Right ventricle myocardium inferior (tissue), 1 donor: ENCODE data around the gene GUCY1B1. TPM values are rescaled to one million over a fixed set of nuclear protein-coding genes. Genes with fewer than 3 reads are reported as not detected.
"Not testable (repeated sequence)": the region's sequence is repeated elsewhere in the genome, so short reads cannot be mapped to it uniquely, and the experiment has no call there.

Experiments used
- ATAC-seq: fragments of 200-7000 bp; cut with Tn5 transposase; one replicate; pipeline ENCODE4 v1.9.1; 2020; ENCODE audit warnings: mild to moderate bottlenecking, moderate library complexity
- DNase-seq: peaks from one replicate; pipeline ENCODE4 v3.0.0; 2021; ENCODE audit errors: missing footprints
- intact Hi-C: fragments of 100-400 bp; cut with DNase I; formaldehyde crosslinking; loops from one replicate; pipeline ENCODE4 v1.11.0; 2022
- total RNA-seq: library from RNA; stranded (reverse); fragmentation: NEBNext Ultra II Directional; extraction: Animal tissue kit (Norgen Biotek cat#: 25700); gene quantifications from one replicate; pipeline ENCODE4 v1.2.1, GENCODE V29; 2021
- donor health status: DM: no; HTN: yes; CAD: no; lungs with severe emphysema.

Gene GUCY1B1
- total RNA-seq, 1 donor from 2014 or later = 32.6 TPM

- DNase-seq (no peak), ATAC-seq (peak; percentile 78)
- intact Hi-C loops = loop anchor here (1.0 to 2.0 kb wide), 2 partner anchors 344 to 383 kb away; no protein-coding TSS in a partner anchor
Measured at GRCh38 chr4:155787113-155787710, 28.4 kb downstream of the GUCY1B1 start.

GRCh38 chr4:155789391-155789790 is 30.6 kb downstream of the GUCY1B1 start:
- no peak for DNase-seq
- intact Hi-C loops = no loop called here
- ATAC-seq = no peak

GRCh38 chr4:155789982-155790381 is 31.2 kb downstream of the GUCY1B1 start:
- ATAC-seq = no peak
- intact Hi-C loops = no loop called here

GRCh38 chr4:155794589-155795236 is 35.9 kb downstream of the GUCY1B1 start:
- no peak for DNase-seq
- intact Hi-C loops = no loop called here
- ATAC-seq = no peak

More at GRCh38 chr4:155789982-155790381, 31.2 kb downstream of the GUCY1B1 start:
- DNase-seq = no peak

- no peak for DNase-seq
- intact Hi-C loops = no loop called here
- ATAC-seq = no peak
Measured at GRCh38 chr4:155795991-155796390, 37.2 kb downstream of the GUCY1B1 start.

- ATAC-seq, DNase-seq, intact Hi-C loops: not testable (repeated sequence)
Measured at GRCh38 chr4:155797581-155797980, 38.8 kb downstream of the GUCY1B1 start.

- intact Hi-C loops = no loop called here
- no peak for DNase-seq
- ATAC-seq = no peak
Measured at GRCh38 chr4:155799116-155799793, 40.4 kb downstream of the GUCY1B1 start.

- DNase-seq (no peak), ATAC-seq (no peak)
- intact Hi-C loops = no loop called here
Measured at GRCh38 chr4:155799794-155800123, 40.9 kb downstream of the GUCY1B1 start.

- no peak for DNase-seq
- intact Hi-C loops = no loop called here
- no peak for ATAC-seq
Measured at GRCh38 chr4:155800685-155801343, 42.0 kb downstream of the GUCY1B1 start.

- intact Hi-C loops = no loop called here
- DNase-seq (no peak), ATAC-seq (no peak)
Measured at GRCh38 chr4:155802190-155802959, 43.6 kb downstream of the GUCY1B1 start.

- intact Hi-C loops = no loop called here
- no peak for DNase-seq
- no peak for ATAC-seq
Measured at GRCh38 chr4:155805016-155805415, 46.2 kb downstream of the GUCY1B1 start.

GRCh38 chr4:155807021-155807420 is 48.2 kb downstream of the GUCY1B1 start:
- intact Hi-C loops = no loop called here
- DNase-seq (no peak), ATAC-seq (no peak)

- DNase-seq = no peak
- intact Hi-C loops = loop anchor here (2.0 kb wide), 1 partner anchor 143 kb away; the partner anchor contains the start of gene CTSO
- peak; percentile 76 for ATAC-seq
Measured at GRCh38 chr4:155809835-155810234, 51.0 kb downstream of the GUCY1B1 start.

- ATAC-seq = no peak
- intact Hi-C loops = no loop called here
Measured at GRCh38 chr4:155811083-155811482, 52.3 kb downstream of the GUCY1B1 start.

GRCh38 chr4:155818639-155819038 is 59.8 kb downstream of the GUCY1B1 start:
- ATAC-seq (no peak), DNase-seq (no peak)
- intact Hi-C loops = no loop called here

More at GRCh38 chr4:155811083-155811482, 52.3 kb downstream of the GUCY1B1 start:
- no peak for DNase-seq

GRCh38 chr4:155819066-155819465 is 60.2 kb downstream of the GUCY1B1 start:
- ATAC-seq (peak; percentile 67), DNase-seq (no peak)
- intact Hi-C loops = no loop called here

- DNase-seq (no peak), ATAC-seq (no peak)
- intact Hi-C loops = no loop called here
Measured at GRCh38 chr4:155820887-155821518, 62.2 kb downstream of the GUCY1B1 start.

GRCh38 chr4:155822572-155822971 is 63.8 kb downstream of the GUCY1B1 start:
- intact Hi-C loops = no loop called here
- ATAC-seq = no peak
- no peak for DNase-seq
